Measurements from ENCODE around the gene CCL20.
"Not testable (repeated sequence)": the region's sequence is repeated elsewhere in the genome, so short reads cannot be mapped to it uniquely, and the experiment has no call there.

Gene CCL20

GRCh38 chr2:227834423-227834822, 20.8 kb downstream of the CCL20 start:
- DNase-seq (ENCODE audit: low spot score) (peak; percentile 28), FAIRE-seq (no peak)

GRCh38 chr2:227834916-227835650, 21.4 kb downstream of the CCL20 start:
- FAIRE-seq, result no peak
- no peak for DNase-seq (ENCODE audit: low spot score)

- DNase-seq (ENCODE audit: low spot score); FAIRE-seq: not testable (repeated sequence)
Observed at GRCh38 chr2:227839339-227840129, 25.9 kb downstream of the CCL20 start.

- FAIRE-seq, result no peak
Observed at GRCh38 chr2:227846831-227847230, 33.2 kb downstream of the CCL20 start.

GRCh38 chr2:227848146-227848545, 34.5 kb downstream of the CCL20 start:
- FAIRE-seq (no peak), DNase-seq (ENCODE audit: low spot score) (no peak)

More at GRCh38 chr2:227846831-227847230, 33.2 kb downstream of the CCL20 start:
- DNase-seq (ENCODE audit: low spot score), result no peak

- DNase-seq (ENCODE audit: low spot score), result peak; percentile 23
Observed at GRCh38 chr2:227848586-227848985, 34.9 kb downstream of the CCL20 start.

GRCh38 chr2:227849906-227850305, 36.3 kb downstream of the CCL20 start:
- DNase-seq (ENCODE audit: low spot score) (peak; percentile 39), FAIRE-seq (peak; percentile 75)

More at GRCh38 chr2:227848586-227848985, 34.9 kb downstream of the CCL20 start:
- FAIRE-seq, result peak; percentile 73

- FAIRE-seq (peak; percentile 99), DNase-seq (ENCODE audit: low spot score) (peak; percentile 98)
Observed at GRCh38 chr2:227853204-227853629, 39.6 kb downstream of the CCL20 start.

GRCh38 chr2:227853765-227854271, 40.2 kb downstream of the CCL20 start:
- FAIRE-seq (no peak), DNase-seq (ENCODE audit: low spot score) (peak; percentile 94)

- FAIRE-seq, result no peak
- no peak for DNase-seq (ENCODE audit: low spot score)
Observed at GRCh38 chr2:227855440-227855839, 41.8 kb downstream of the CCL20 start.

GRCh38 chr2:227856697-227857096, 43.1 kb downstream of the CCL20 start:
- FAIRE-seq (no peak), DNase-seq (ENCODE audit: low spot score) (no peak)

GRCh38 chr2:227860221-227860641, 46.6 kb downstream of the CCL20 start:
- FAIRE-seq, result no peak

GRCh38 chr2:227861011-227861410, 47.4 kb downstream of the CCL20 start:
- FAIRE-seq (no peak), DNase-seq (ENCODE audit: low spot score) (no peak)

More at GRCh38 chr2:227860221-227860641, 46.6 kb downstream of the CCL20 start:
- no peak for DNase-seq (ENCODE audit: low spot score)

- FAIRE-seq (no peak), DNase-seq (ENCODE audit: low spot score) (peak; percentile 25)
Observed at GRCh38 chr2:227862227-227862740, 48.6 kb downstream of the CCL20 start.

GRCh38 chr2:227862741-227863588, 49.3 kb downstream of the CCL20 start:
- FAIRE-seq (peak; percentile 94), DNase-seq (ENCODE audit: low spot score) (peak; percentile 96)

GRCh38 chr2:227864161-227864756, 50.6 kb downstream of the CCL20 start:
- FAIRE-seq, result no peak
- peak; percentile 31 for DNase-seq (ENCODE audit: low spot score)

- no peak for FAIRE-seq
- no peak for DNase-seq (ENCODE audit: low spot score)
Observed at GRCh38 chr2:227865291-227865690, 51.6 kb downstream of the CCL20 start.
